K562 (cell line): Measurements from ENCODE around the gene PRKCB. TPM values are rescaled to one million over a fixed set of nuclear protein-coding genes. Genes with fewer than 3 reads are reported as not detected.
A peak's percentile ranks its signal among the peaks of the same experiment; 100 is the strongest.

Experiments
- ATAC-seq: fragments of 200-7000 bp; cut with Tn5 transposase; 3 replicates; pipeline ENCODE4 v1.9.1; 2020; ENCODE audit warnings: moderate library complexity
- BruUV-seq: library from RNA; stranded (reverse); fragments of 400-500 nt; replicated peaks from 2 replicates; lab custom pipeline; 2021; lab: Mats Ljungman, UMichigan
- CTCF ChIA-PET: fragments of 300-600 bp; formaldehyde crosslinking; extraction: SDS; loops from one replicate; lab custom pipeline; 2021; ENCODE audit warnings: low intra/inter-chr PET ratio; lab: Yijun Ruan, JAX
- POLR2A ChIA-PET: fragments of 300-600, 350-650 bp; sonication (Branson Sonifier 250); formaldehyde crosslinking; extraction: SDS; loops from one replicate; lab custom pipeline; 2021; ENCODE audit warnings: antibody characterized with exemption, inconsistent platforms; lab: Yijun Ruan, JAX
- DNase-seq, 4 experiments: peaks; one replicate each; pipeline versions ENCODE4 v3.0.0 to v3.0.0-alpha.2; 2011 to 2018; ENCODE audit warnings: low spot score in 3 of 4, mixed read lengths in 3 of 4; ENCODE audit errors: extremely low read depth in 1 of 4
- FAIRE-seq: peaks from 2 replicates; lab custom pipeline; 2011; peaks lifted over from hg19 to GRCh38; lab: Jason Lieb, UNC
- H2AFZ ChIP-seq: 2 replicates; pipeline ENCODE4 v1.6.0; 2011; ENCODE audit warnings: low read depth, low read length, control low read depth, inconsistent platforms
- H3K27ac ChIP-seq: fragments of 200-600 bp; 3 replicates; pipeline ENCODE4 v1.8.0; 2011; ENCODE audit warnings: low read depth, mild to moderate bottlenecking, control low read depth, inconsistent platforms, low read length, moderate library complexity, mixed read lengths; ENCODE audit errors: extremely low read depth
- H3K27me3 ChIP-seq, 2 experiments: fragments of 300-600 bp in 1 of 2; 2 replicates in 1 of 2; 3 replicates in 1 of 2; pipeline versions ENCODE4 v1.6.0 to v1.8.0; 2011; ENCODE audit warnings: inconsistent platforms in 2 of 2, low read length in 2 of 2, mild to moderate bottlenecking in 1 of 2, mixed read lengths in 1 of 2, moderate library complexity in 1 of 2; ENCODE audit not compliant: control insufficient read depth in 2 of 2, insufficient read depth in 2 of 2
- H3K36me3 ChIP-seq: fragments of 300-600 bp; 3 replicates; pipeline ENCODE4 v1.8.0; 2011; ENCODE audit warnings: mild to moderate bottlenecking, low read length, inconsistent platforms; ENCODE audit not compliant: control insufficient read depth, insufficient read depth
- H3K4me1 ChIP-seq, 2 experiments: fragments of 200-600 bp in 1 of 2; replicated peaks in 1 of 2; 2 replicates in 1 of 2; 3 replicates in 1 of 2; pipeline versions ENCODE4 v1.5.1 to v1.8.0; 2011; ENCODE audit warnings: inconsistent platforms in 2 of 2, low read length in 2 of 2, mild to moderate bottlenecking in 1 of 2, mixed read lengths in 1 of 2, moderate library complexity in 1 of 2; ENCODE audit not compliant: control insufficient read depth in 2 of 2, insufficient read depth in 2 of 2
- H3K4me2 ChIP-seq: 2 replicates; pipeline ENCODE4 v1.6.1; 2011; ENCODE audit warnings: low read length, control low read depth, inconsistent platforms, mixed read lengths; ENCODE audit not compliant: insufficient read depth
- H3K4me3 ChIP-seq: fragments of 200-600 bp; sonication (generic), shearing (Covaris generic); 2 replicates; pipeline ENCODE4 v1.5.1; 2016; ENCODE audit warnings: control low read depth, inconsistent platforms
- H3K79me2 ChIP-seq: fragments of 200-600 bp; 3 replicates; pipeline ENCODE4 v1.8.0; 2011; ENCODE audit warnings: low read length, inconsistent platforms; ENCODE audit not compliant: control insufficient read depth, insufficient read depth
- H3K9ac ChIP-seq, 2 experiments: 2 replicates each; pipeline versions ENCODE4 v1.6.0 to v1.6.1; 2011; ENCODE audit warnings: low read depth in 2 of 2, low read length in 2 of 2, control low read depth in 1 of 2, inconsistent platforms in 1 of 2, mild to moderate bottlenecking in 1 of 2, mixed read lengths in 1 of 2; ENCODE audit not compliant: insufficient read depth in 1 of 2
- H3K9me1 ChIP-seq: one replicate; pipeline ENCODE4 v1.6.0; 2011; ENCODE audit warnings: inconsistent platforms, mild to moderate bottlenecking, low read length, moderate library complexity; ENCODE audit not compliant: control insufficient read depth, insufficient read depth
- H3K9me3 ChIP-seq: replicated peaks from 2 replicates; pipeline ENCODE4 v1.5.1; 2011; ENCODE audit warnings: low read depth, low read length, inconsistent platforms; ENCODE audit not compliant: control insufficient read depth, insufficient read depth
- H4K20me1 ChIP-seq: replicated peaks from 2 replicates; pipeline ENCODE4 v1.6.1; 2011; ENCODE audit warnings: low read length, inconsistent platforms, mixed read lengths; ENCODE audit not compliant: control insufficient read depth, insufficient read depth
- CC2D1A ChIP-seq: fragments of 450-650 bp; IDR thresholded peaks from 2 replicates; pipeline ENCODE4 v1.6.1; 2017; ENCODE audit warnings: mild to moderate bottlenecking
- CEBPB ChIP-seq: fragments of 450-650 bp; IDR thresholded peaks from 2 replicates; pipeline ENCODE4 v1.6.1; 2016; ENCODE audit warnings: missing genetic modification characterization, missing compliant biosample characterization
- KLF16 ChIP-seq: IDR thresholded peaks from 2 replicates; pipeline ENCODE4 v1.6.1; 2016; ENCODE audit warnings: antibody characterized with exemption
- NR2C2 ChIP-seq, 2 experiments: fragments of 200-800 bp in 1 of 2; sonication (Bioruptor generic) in 1 of 2; sonication (generic) in 1 of 2; formaldehyde crosslinking in 1 of 2; IDR thresholded peaks; 2 replicates each; pipeline versions ENCODE4 v1.6.1 to v1.8.0; 2016 to 2022; ENCODE audit warnings: mild to moderate bottlenecking in 1 of 2, missing compliant biosample characterization in 1 of 2, missing genetic modification characterization in 1 of 2, missing genetic modification reagents in 1 of 2
- RB1 ChIP-seq: fragments of 450-650 bp; IDR thresholded peaks from 2 replicates; pipeline ENCODE4 v1.6.1; 2017; ENCODE audit warnings: low read depth, mild to moderate bottlenecking
- STAG1 ChIP-seq: sonication (generic); formaldehyde crosslinking; IDR thresholded peaks from 2 replicates; pipeline ENCODE4 v1.5.0; 2020; ENCODE audit warnings: missing genetic modification reagents, borderline replicate concordance
- ZNF77 ChIP-seq: fragments of 250-450 bp; sonication (Bioruptor Pico); IDR thresholded peaks from 2 replicates; pipeline ENCODE4 v1.5.0; 2020
- WGBS: fragments of 100-300 bp; shearing (Covaris generic); methylation state at CpG from one replicate; pipeline ENCODE4 v1.1.6; 2016; ENCODE audit warnings: low coverage, mixed read lengths; ENCODE audit not compliant: insufficient coverage; ENCODE audit errors: missing lambda C conversion rate; 5-methylcytosine and 5-hydroxymethylcytosine counted together
- in situ Hi-C: fragments of 300-500 bp; cut with MboI; formaldehyde crosslinking; loops from 4 replicates; pipeline ENCODE4 v1.15.0; 2018; ENCODE audit warnings: inconsistent platforms, mixed read lengths
- intact Hi-C: fragments of 100-400 bp; cut with micrococcal nuclease; formaldehyde crosslinking; loops from 2 replicates; pipeline ENCODE4 v1.14.2; 2022
- polyA plus RNA-seq, 8 experiments: library from polyadenylated mRNA; depleted of rRNA in 4 of 8; stranded (reverse) in 5 of 8; unstranded in 3 of 8; fragments of >200 nt; fragmentation: Nextera tagmentation in 2 of 8; fragmentation: Illumina TruSeq in 1 of 8; extraction: Ambion mirVana in 2 of 8; extraction: Trizol in 1 of 8; gene quantifications; 2 replicates each; pipeline versions ENCODE4 v1.2.1 to v1.2.3, GENCODE V29; 2011 to 2014; ENCODE audit warnings: inconsistent platforms in 1 of 8, missing spikeins in 1 of 8
- total RNA-seq, 7 experiments: library from RNA; depleted of rRNA in 6 of 7; stranded (reverse); fragments of >200 nt in 6 of 7; fragmentation: Illumina TruSeq in 2 of 7; extraction: Trizol in 2 of 7; gene quantifications; 2 replicates each; pipeline versions ENCODE4 v1.2.1 to v1.2.3, GENCODE V29; 2011 to 2021; ENCODE audit warnings: low replicate concordance in 1 of 7

The PRKCB gene
- total and polyA plus RNA-seq, 9 of the 15 experiments (the other 6 are each of a cell fraction or from before 2014, with no cell fraction given), result 49.9 to 276 (median 148) TPM

GRCh38 chr16:23801378-23801777 lies 34.4 kb upstream of the PRKCB start (continued):
- TF ChIP-seq ZNF77 (CRISPR knock-in tag) (no peak), STAG1 (CRISPR knock-in tag) (peak; percentile 44; the same call in 1 of the 2 replicates), CEBPB (tag) (no peak), CC2D1A (peak; percentile 29; the same call in 1 of the 2 replicates), RB1 (0 out of 2 replicates have a peak, but pooled peaks have one; percentile 20)

GRCh38 chr16:23802776-23803175 lies 33.0 kb upstream of the PRKCB start:
- H2AFZ ChIP-seq, result no peak overlapping the region
- H3K9me3 ChIP-seq, result no peaks in the 10 kb centered on the region
- 88% methylated on average over 2 of the region's 2 CpGs for WGBS
- no TSS peak for BruUV-seq
- no peaks in the 10 kb centered on the region; the same call in 2 of the 3 replicates for H3K79me2 ChIP-seq
- intact Hi-C loops, result loop anchor here (1.0 to 5.0 kb wide), 7 partner anchors 34 to 700 kb away; no protein-coding TSS in a partner anchor
- H3K27ac ChIP-seq, result no peak overlapping the region
- H3K9me1 ChIP-seq, result no peaks in the 10 kb centered on the region
- H3K4me3 ChIP-seq, result no peak overlapping the region
- TF ChIP-seq NR2C2 (CRISPR knock-in tag; IDR thresholded peaks at IDR 0.05) (no peak), NR2C2 (tag; IDR thresholded peaks at IDR 0.05) (0 out of 2 replicates have a peak, but pooled peaks have one; percentile 1), KLF16 (no peak)
- H3K36me3 ChIP-seq, result no peaks in the 10 kb centered on the region
- no peaks in the 10 kb centered on the region for H4K20me1 ChIP-seq
- ATAC-seq (no peak; the same call in 2 of the 3 replicates), FAIRE-seq (no peak), DNase-seq (no peak)
- peaks cover 0 to 22% of the 10 kb centered on the region in 2 experiments; a peak in 4 of 5 replicates for H3K4me1 ChIP-seq
- no peaks in the 10 kb centered on the region for H3K27me3 ChIP-seq
- H3K9ac ChIP-seq, result no peak overlapping the region
- in situ Hi-C loops, result loop anchor here (5.0 kb wide), 1 partner anchor 210 kb away; no protein-coding TSS in a partner anchor
- ChIA-PET CTCF (interaction anchor here (0.6 to 3.8 kb wide), 5 partner anchors 35 to 211 kb away, joined by 3 to 36 read pairs (median 5); no protein-coding TSS in a partner anchor), POLR2A (interaction anchor here (0.6 to 1.3 kb wide), 6 partner anchors 9 to 152 kb away, joined by 3 to 5 read pairs (median 3); no protein-coding TSS in a partner anchor)
- H3K4me2 ChIP-seq, result no peak overlapping the region
